Gastrocnemius medialis (tissue), 4 donors: ENCODE data around the gene ANGPTL8. TPM values are rescaled to one million over a fixed set of nuclear protein-coding genes. Genes with fewer than 3 reads are reported as not detected.

Experiments used
- ATAC-seq, 2 donors: fragments of 150-250 bp; one replicate each; pipeline ENCODE4 v1.9.1; 2016
- DNase-seq, 2 donors: peaks; one replicate each; pipeline ENCODE4 v3.0.0-alpha.2; 2019
- H3K27ac ChIP-seq, 4 donors: fragments of 200-600 bp; sonication (generic); 1 replicate in 1 of 4; 2 replicates in 3 of 4; pipeline ENCODE4 v1.5.1; 2016 to 2018; ENCODE audit warnings: mild to moderate bottlenecking in 2 of 4, moderate library complexity in 1 of 4
- H3K27me3 ChIP-seq, 3 donors: fragments of 200-600 bp; sonication (generic) in 2 of 3; 1 replicate in 1 of 3; 2 replicates in 2 of 3; pipeline versions ENCODE4 v1.5.1 to v1.6.0; 2016 to 2019; ENCODE audit warnings: mild to moderate bottlenecking in 1 of 3, moderate library complexity in 1 of 3
- H3K36me3 ChIP-seq, 2 donors: fragments of 200-600 bp; sonication (generic) in 1 of 2; one replicate each; pipeline ENCODE4 v1.5.1; 2017 to 2018
- H3K4me1 ChIP-seq, 2 donors: fragments of 200-600 bp; sonication (generic) in 1 of 2; one replicate each; pipeline ENCODE4 v1.5.1; 2016 to 2017; ENCODE audit warnings: mild to moderate bottlenecking in 2 of 2
- H3K4me3 ChIP-seq, 4 donors: fragments of 200-600 bp; sonication (generic) in 3 of 4; 1 replicate in 1 of 4; 2 replicates in 3 of 4; pipeline ENCODE4 v1.5.1; 2016 to 2019; ENCODE audit warnings: mild to moderate bottlenecking in 2 of 4
- H3K9me3 ChIP-seq, 3 donors: fragments of 200-600 bp; sonication (generic) in 2 of 3; 1 replicate in 1 of 3; 2 replicates in 2 of 3; pipeline ENCODE4 v1.5.1; 2016 to 2019
- CTCF ChIP-seq, 5 experiments: fragments of 450-650 bp in 3 of 5; fragments of 200-600 bp in 2 of 5; sonication (generic) in 2 of 5; IDR thresholded peaks in 4 of 5; conservative IDR thresholded peaks in 1 of 5; 1 replicate in 4 of 5; 2 replicates in 1 of 5; pipeline ENCODE4 v1.5.1; 2016 to 2019; ENCODE audit warnings: antibody characterized with exemption in 5 of 5, mild to moderate bottlenecking in 3 of 5, moderate library complexity in 3 of 5
- POLR2A ChIP-seq, 2 donors: fragments of 450-650 bp; IDR thresholded peaks; one replicate each; pipeline ENCODE4 v1.6.1; 2017; ENCODE audit warnings: antibody characterized with exemption in 2 of 2, mild to moderate bottlenecking in 2 of 2, moderate library complexity in 2 of 2
- in situ Hi-C, 4 donors: fragments of 200-750 bp; cut with MboI; loops; one replicate each; pipeline versions ENCODE4 v1.15.0 to v1.8.0; 2017; ENCODE audit warnings: low sequenced_read_pairs in 4 of 4
- intact Hi-C: fragments of 100-400 bp; cut with DNase I; formaldehyde crosslinking; loops from one replicate; pipeline ENCODE4 v1.15.1; 2023; ENCODE audit warnings: low total_unique reads
- total RNA-seq, 4 donors: library from RNA; depleted of rRNA; stranded (reverse); fragments of >200 nt; gene quantifications; one replicate each; pipeline versions ENCODE4 v1.1.0 to v1.2.3, GENCODE V29; 2016

Gene ANGPTL8
- total RNA-seq, 4 donors from 2014 or later = 0.47 TPM; not detected in 3

DNA sequence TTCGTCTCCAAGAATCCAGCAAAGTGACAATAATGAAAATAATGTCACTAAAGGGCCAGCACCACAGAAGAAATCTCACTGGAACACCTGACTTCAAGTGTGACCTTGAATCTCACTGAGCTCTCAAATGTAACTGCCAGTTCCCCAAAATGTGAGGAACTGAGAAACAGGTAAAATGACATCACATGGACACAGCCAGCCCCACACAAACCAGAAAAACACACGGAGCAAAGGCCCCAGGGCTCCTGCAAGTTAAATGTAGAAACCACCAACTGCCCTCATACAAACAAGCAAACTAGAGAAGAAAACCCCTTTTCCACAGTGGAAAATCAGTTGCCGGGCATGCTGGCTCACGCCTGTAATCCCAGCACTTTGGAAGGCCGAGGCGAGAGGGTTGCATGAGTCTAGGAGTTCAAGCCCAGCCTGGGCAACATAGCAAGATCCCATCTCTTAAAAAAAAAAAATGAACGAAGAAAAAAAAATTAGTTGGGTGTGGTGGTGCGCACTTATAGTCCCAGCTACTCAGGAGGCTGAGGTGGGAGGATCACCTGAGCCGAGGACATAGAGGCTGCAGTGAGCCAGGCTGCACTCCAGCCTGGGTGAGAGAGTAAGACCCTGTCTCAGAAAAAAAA, 33.4 kb upstream of the ANGPTL8 start:
- intact Hi-C loops (loop anchor here (10.0 kb wide), 1 partner anchor 171 kb away; no protein-coding TSS in a partner anchor), in situ Hi-C loops (loop anchor here (5.0 to 25.0 kb wide), 3 partner anchors 74 to 171 kb away; no protein-coding TSS in a partner anchor)
- no peaks in the 10 kb centered on the region for H3K36me3 ChIP-seq
- DNase-seq (no peak), ATAC-seq (no peak)
- H3K9me3 ChIP-seq = no peaks in the 10 kb centered on the region
- H3K4me1 ChIP-seq = peaks cover 8 to 14% of the 10 kb centered on the region in 2 donors
- TF ChIP-seq CTCF (IDR thresholded peaks at IDR 0.05 in 4 of 5, conservative IDR thresholded peaks at IDR 0.05 in 1 of 5) (no peak), POLR2A (IDR thresholded peaks at IDR 0.05) (no peak)
- H3K27me3 ChIP-seq = no peaks in the 10 kb centered on the region
- no peak overlapping the region for H3K4me3 ChIP-seq
- H3K27ac ChIP-seq = no peak overlapping the region

DNA sequence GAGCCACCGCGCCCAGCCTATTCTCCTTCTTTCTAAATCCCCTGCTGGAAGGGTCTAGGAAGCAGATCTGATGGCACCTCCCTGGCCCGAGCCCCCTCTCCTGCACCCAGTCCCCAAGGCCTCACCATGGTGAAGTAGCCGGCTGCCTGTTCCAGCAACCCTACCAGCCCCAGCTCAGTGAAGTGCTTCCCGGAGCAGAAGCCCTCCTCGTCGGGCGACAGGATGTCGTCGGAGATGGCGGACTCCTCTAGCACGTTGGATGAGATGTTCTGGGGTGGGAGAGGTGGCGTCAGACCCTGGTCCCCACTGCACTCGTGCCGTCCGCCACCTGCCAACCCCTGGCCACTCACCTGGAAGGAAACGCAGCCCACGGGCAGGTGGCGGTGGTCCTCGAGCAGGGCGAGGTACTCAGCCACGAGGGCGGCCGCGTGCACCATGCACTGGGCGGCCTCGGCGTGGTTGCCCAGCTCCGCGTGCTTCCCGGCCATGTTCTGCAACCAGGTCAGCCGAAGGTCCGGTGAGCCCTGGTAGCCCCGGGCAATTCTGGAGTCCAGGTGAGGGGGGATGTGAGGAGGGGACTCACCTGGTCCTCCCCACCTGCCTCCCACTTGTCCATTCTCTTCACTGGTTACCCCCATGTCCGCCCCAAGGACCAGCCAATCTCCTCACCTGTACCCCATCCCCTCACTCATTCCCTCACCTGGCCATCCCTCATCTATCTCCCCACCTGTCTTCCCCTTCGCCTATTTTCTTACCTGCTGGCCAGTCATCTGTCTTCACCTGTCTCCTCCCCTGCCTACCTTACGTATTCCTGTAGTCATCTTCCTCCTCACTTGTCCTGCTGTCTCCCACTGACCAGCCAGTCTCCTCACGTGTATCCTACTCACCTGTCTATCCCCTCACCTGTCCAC, 30.6 kb upstream of the ANGPTL8 start:
- Histone ChIP-seq H3K36me3 (no peaks in the 10 kb centered on the region), H3K27ac (no peak overlapping the region), H3K27me3 (no peaks in the 10 kb centered on the region), H3K4me1 (peaks cover 0 to 5% of the 10 kb centered on the region in 2 donors), H3K9me3 (no peaks in the 10 kb centered on the region), H3K4me3 (no peak overlapping the region)
- DNase-seq (no peak), ATAC-seq (no peak)
- intact Hi-C loops = loop anchor here (10.0 kb wide), 1 partner anchor 174 kb away; no protein-coding TSS in a partner anchor
- TF ChIP-seq CTCF (IDR thresholded peaks at IDR 0.05 in 4 of 5, conservative IDR thresholded peaks at IDR 0.05 in 1 of 5) (no peak), POLR2A (IDR thresholded peaks at IDR 0.05) (no peak)
- in situ Hi-C loops = loop anchor here (5.0 to 25.0 kb wide), 3 partner anchors 77 to 174 kb away; no protein-coding TSS in a partner anchor

GRCh38 chr19:11209839-11210655, 29.4 kb upstream of the ANGPTL8 start:
- intact Hi-C loops = loop anchor here (10.0 kb wide), 1 partner anchor 175 kb away; no protein-coding TSS in a partner anchor
- TF ChIP-seq POLR2A (IDR thresholded peaks at IDR 0.05) (no peak), CTCF (IDR thresholded peaks at IDR 0.05 in 4 of 5, conservative IDR thresholded peaks at IDR 0.05 in 1 of 5) (no peak)
- Histone ChIP-seq H3K27ac (no peak overlapping the region), H3K9me3 (no peaks in the 10 kb centered on the region), H3K36me3 (peaks cover 0 to 7% of the 10 kb centered on the region in 2 donors), H3K27me3 (no peaks in the 10 kb centered on the region), H3K4me3 (no peak overlapping the region), H3K4me1 (no peaks in the 10 kb centered on the region)
- ATAC-seq (no peak), DNase-seq (no peak)
- in situ Hi-C loops = loop anchor here (5.0 to 25.0 kb wide), 3 partner anchors 78 to 175 kb away; no protein-coding TSS in a partner anchor

GRCh38 chr19:11210656-11210928, 28.8 kb upstream of the ANGPTL8 start:
- H3K27ac ChIP-seq = no peak overlapping the region
- intact Hi-C loops (no loop called here), in situ Hi-C loops (loop anchor here in 1 of 4 donors (25.0 kb wide), 1 partner anchor 173 kb away; no protein-coding TSS in a partner anchor)
- H3K27me3 ChIP-seq = no peaks in the 10 kb centered on the region
- TF ChIP-seq CTCF (IDR thresholded peaks at IDR 0.05 in 4 of 5, conservative IDR thresholded peaks at IDR 0.05 in 1 of 5) = no peak
- TF ChIP-seq POLR2A (IDR thresholded peaks at IDR 0.05) = no peak
- no peak for DNase-seq
- no peak overlapping the region for H3K4me3 ChIP-seq
- ATAC-seq = no peak
- H3K36me3 ChIP-seq = peaks cover 0 to 13% of the 10 kb centered on the region in 2 donors
- no peaks in the 10 kb centered on the region for H3K9me3 ChIP-seq
- no peaks in the 10 kb centered on the region for H3K4me1 ChIP-seq
